ENCODE results near the gene PIP4K2A. TPM values are rescaled to one million over a fixed set of nuclear protein-coding genes. Genes with fewer than 3 reads are reported as not detected.

Gene PIP4K2A
- total RNA-seq, 1 donor from 2014 or later, result 102 TPM

DNA sequence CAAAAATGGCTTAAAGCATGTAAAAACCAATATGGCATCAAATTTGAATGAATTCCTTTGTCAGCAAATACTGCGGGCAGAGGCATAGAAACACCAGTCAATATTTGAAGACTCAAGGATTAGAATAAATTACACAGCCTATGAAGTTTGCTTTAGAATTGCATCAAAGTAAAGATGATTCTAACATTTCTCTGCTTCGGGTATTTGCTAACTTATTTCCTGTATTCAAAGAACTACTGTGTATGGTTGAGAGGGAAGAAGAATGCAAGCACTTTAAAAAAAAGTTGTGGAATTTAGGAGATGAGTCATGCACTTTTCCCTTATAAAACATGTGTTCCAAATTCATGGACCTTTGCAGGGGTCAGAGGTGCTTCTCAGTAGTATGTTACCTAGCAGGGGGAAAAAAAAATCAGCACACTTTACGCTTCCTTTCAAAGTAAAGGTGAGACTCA is 90.1 kb downstream of the PIP4K2A start:
- CTCF ChIA-PET, result no interaction called here
- Mint-ChIP-seq H3K9me3 (no peaks in the 10 kb centered on the region), H3K27ac (peak overlapping the region; percentile 51), H3K4me1 (peaks cover 94% of the 10 kb centered on the region), H3K27me3 (no peaks in the 10 kb centered on the region), H3K4me3 (no peak overlapping the region), H3K36me3 (ENCODE audit: low read depth) (peaks cover 10% of the 10 kb centered on the region)
- TF ChIP-seq, protein P1, sequence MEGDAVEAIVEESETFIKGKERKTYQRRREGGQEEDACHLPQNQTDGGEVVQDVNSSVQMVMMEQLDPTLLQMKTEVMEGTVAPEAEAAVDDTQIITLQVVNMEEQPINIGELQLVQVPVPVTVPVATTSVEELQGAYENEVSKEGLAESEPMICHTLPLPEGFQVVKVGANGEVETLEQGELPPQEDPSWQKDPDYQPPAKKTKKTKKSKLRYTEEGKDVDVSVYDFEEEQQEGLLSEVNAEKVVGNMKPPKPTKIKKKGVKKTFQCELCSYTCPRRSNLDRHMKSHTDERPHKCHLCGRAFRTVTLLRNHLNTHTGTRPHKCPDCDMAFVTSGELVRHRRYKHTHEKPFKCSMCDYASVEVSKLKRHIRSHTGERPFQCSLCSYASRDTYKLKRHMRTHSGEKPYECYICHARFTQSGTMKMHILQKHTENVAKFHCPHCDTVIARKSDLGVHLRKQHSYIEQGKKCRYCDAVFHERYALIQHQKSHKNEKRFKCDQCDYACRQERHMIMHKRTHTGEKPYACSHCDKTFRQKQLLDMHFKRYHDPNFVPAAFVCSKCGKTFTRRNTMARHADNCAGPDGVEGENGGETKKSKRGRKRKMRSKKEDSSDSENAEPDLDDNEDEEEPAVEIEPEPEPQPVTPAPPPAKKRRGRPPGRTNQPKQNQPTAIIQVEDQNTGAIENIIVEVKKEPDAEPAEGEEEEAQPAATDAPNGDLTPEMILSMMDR (IDR thresholded peaks at IDR 0.05), result no peak
- no peak for ATAC-seq (ENCODE audit: low read depth)
- DNase-seq, result no peak
- intact Hi-C loops (cut with micrococcal nuclease), result no loop called here
- POLR2A ChIA-PET, result interaction anchor here (1.1 to 1.4 kb wide), 2 partner anchors 9 to 16 kb away, joined by 5 read pairs; no protein-coding TSS in a partner anchor

DNA sequence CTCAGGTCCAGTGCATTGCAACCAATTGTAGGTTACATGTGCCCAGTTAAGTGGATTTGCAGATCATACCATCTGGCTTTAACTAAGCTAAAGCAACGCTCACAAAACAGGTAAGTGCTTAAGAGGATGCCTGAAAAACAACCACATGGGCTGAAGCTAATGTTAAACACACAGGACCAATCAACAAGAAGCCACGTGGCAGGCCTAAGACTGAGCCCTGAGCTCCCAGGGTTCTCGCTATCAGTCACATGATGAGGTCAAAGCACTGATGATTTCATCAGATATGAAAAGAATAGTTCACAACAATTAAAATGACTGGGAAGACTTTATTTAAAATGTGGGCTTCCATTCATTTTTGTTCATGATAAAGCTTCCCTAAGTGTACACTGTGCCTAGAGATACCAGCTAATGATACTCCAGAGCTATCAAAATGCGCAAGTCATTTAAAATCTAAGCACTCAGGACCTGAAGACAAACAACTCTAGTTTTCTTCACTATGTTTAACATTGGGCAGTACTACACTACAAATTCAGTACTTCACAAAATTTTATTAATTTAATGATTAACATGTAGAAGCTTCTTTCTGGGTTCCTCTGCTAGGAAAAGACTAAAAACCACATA is 90.6 kb downstream of the PIP4K2A start:
- Mint-ChIP-seq H3K4me1 (peaks cover 90% of the 10 kb centered on the region), H3K27ac (peak overlapping the region; percentile 51), H3K4me3 (no peak overlapping the region), H3K27me3 (no peaks in the 10 kb centered on the region), H3K36me3 (ENCODE audit: low read depth) (peaks cover 10% of the 10 kb centered on the region), H3K9me3 (no peaks in the 10 kb centered on the region)
- TF ChIP-seq, protein P1 (IDR thresholded peaks at IDR 0.05), result no peak
- no peak for DNase-seq
- ATAC-seq (ENCODE audit: low read depth), result no peak
- ChIA-PET CTCF (interaction anchor here (0.7 to 0.9 kb wide), 3 partner anchors 9 to 19 kb away, joined by 3 to 4 read pairs (median 4); no protein-coding TSS in a partner anchor), POLR2A (interaction anchor here (1.1 kb wide), 1 partner anchor 15 kb away, joined by 5 read pairs; no protein-coding TSS in a partner anchor)
- intact Hi-C loops (cut with micrococcal nuclease), result no loop called here

DNA sequence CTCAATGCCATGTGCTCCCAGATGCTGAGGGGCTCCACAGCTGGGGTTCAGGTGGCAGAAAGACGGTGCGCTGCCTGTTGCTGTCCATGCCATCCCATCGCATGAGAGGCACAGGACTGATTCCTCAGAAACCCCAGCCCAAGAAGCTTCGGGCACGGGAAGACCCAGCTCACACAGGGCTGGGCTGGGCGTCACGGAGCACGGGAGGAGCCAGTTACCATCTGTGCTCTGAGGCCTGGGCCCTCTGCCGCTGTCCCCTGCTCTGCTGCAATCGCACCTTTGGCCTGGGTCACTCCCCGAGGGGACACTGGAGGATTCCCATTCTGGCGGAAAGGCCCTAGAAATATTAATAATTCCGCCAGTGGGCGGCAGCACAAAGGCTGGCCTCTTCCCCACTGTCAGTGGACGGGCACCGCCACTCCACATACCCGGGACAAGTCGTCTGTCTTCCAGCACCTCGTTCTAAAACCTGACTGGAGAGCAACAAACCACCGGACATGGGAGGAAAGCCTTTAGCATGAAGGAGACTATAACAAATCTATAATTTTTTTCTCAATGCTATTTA is 92.1 kb downstream of the PIP4K2A start:
- POLR2A ChIA-PET, result no interaction called here

DNA sequence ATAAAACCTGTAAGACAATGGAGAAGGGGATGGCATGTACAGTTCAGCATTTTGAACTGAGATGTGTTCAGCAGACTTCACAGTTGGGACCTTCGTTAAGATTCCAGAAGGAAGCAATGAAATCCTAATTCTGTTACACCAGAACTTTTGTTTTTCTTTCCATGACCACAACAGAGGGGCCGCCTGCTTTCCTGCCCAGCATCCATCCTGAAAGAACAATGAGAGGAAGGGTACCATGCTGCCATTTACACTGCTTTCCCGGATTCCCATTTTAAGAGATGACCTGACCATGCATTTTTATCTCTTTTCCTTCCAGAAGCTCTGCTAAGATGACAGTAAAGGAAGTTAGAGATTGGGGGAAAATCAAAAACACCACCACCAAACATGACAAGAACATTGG is 92.7 kb downstream of the PIP4K2A start:
- H3K4me3 Mint-ChIP-seq, result no peak overlapping the region
- ChIA-PET POLR2A (no interaction called here), CTCF (interaction anchor here (1.0 kb wide), 1 partner anchor 8 kb away, joined by 3 read pairs; no protein-coding TSS in a partner anchor)
- H3K27ac Mint-ChIP-seq, result peak overlapping the region; percentile 47
- H3K36me3 Mint-ChIP-seq (ENCODE audit: low read depth), result peaks cover 10% of the 10 kb centered on the region
- TF ChIP-seq, protein P1 (IDR thresholded peaks at IDR 0.05), result no peak
- intact Hi-C loops (cut with micrococcal nuclease), result loop anchor here (1.0 kb wide), 1 partner anchor 9 kb away; no protein-coding TSS in a partner anchor
- H3K4me1 Mint-ChIP-seq, result peaks cover 91% of the 10 kb centered on the region
- H3K27me3 Mint-ChIP-seq, result no peaks in the 10 kb centered on the region
- DNase-seq, result no peak
- no peak for ATAC-seq (ENCODE audit: low read depth)
- no peaks in the 10 kb centered on the region for H3K9me3 Mint-ChIP-seq

More for the DNA sequence above, 92.1 kb downstream of the PIP4K2A start:
- intact Hi-C loops (cut with micrococcal nuclease), result no loop called here
- H3K36me3 Mint-ChIP-seq (ENCODE audit: low read depth), result peaks cover 10% of the 10 kb centered on the region
- no peak overlapping the region for H3K4me3 Mint-ChIP-seq
- H3K27me3 Mint-ChIP-seq, result no peaks in the 10 kb centered on the region
- no peak for DNase-seq
- no peak for ATAC-seq (ENCODE audit: low read depth)
- CTCF ChIA-PET, result interaction anchor here (0.9 kb wide), 1 partner anchor 27 kb away, joined by 3 read pairs; no protein-coding TSS in a partner anchor
- H3K27ac Mint-ChIP-seq, result no peak overlapping the region
- TF ChIP-seq, protein P1 (IDR thresholded peaks at IDR 0.05), result no peak
- no peaks in the 10 kb centered on the region for H3K9me3 Mint-ChIP-seq
- peaks cover 91% of the 10 kb centered on the region for H3K4me1 Mint-ChIP-seq

- no peak overlapping the region for H3K4me3 Mint-ChIP-seq
- no peaks in the 10 kb centered on the region for H3K9me3 Mint-ChIP-seq
- peaks cover 10% of the 10 kb centered on the region for H3K36me3 Mint-ChIP-seq (ENCODE audit: low read depth)
- DNase-seq, result no peak
- ATAC-seq (ENCODE audit: low read depth), result no peak
- intact Hi-C loops (cut with micrococcal nuclease), result loop anchor here (1.0 kb wide), 1 partner anchor 9 kb away; no protein-coding TSS in a partner anchor
- TF ChIP-seq, protein P1 (IDR thresholded peaks at IDR 0.05), result no peak
- CTCF ChIA-PET, result interaction anchor here (1.0 kb wide), 1 partner anchor 9 kb away, joined by 3 read pairs; no protein-coding TSS in a partner anchor
- peak overlapping the region; percentile 32 for H3K27ac Mint-ChIP-seq
- peaks cover 91% of the 10 kb centered on the region for H3K4me1 Mint-ChIP-seq
- no peaks in the 10 kb centered on the region for H3K27me3 Mint-ChIP-seq
- POLR2A ChIA-PET, result interaction anchor here (0.6 kb wide), 1 partner anchor 234 kb away, joined by 3 read pairs; no protein-coding TSS in a partner anchor
Measured at GRCh38 chr10:22620929-22621328, 93.4 kb downstream of the PIP4K2A start.
